ENCODE results near the gene LSAMP. TPM values are rescaled to one million over a fixed set of nuclear protein-coding genes. Genes with fewer than 3 reads are reported as not detected.

LSAMP gene
- total RNA-seq, 1 donor, result 3.3 TPM

GRCh38 chr3:115977866-115978265 is 467.4 kb downstream of the LSAMP start:
- Histone ChIP-seq H3K4me2 (ENCODE audit: insufficient read depth, low read length) (no peak overlapping the region), H3K9me3 (ENCODE audit: low read depth, low read length) (no peaks in the 10 kb centered on the region), H4K20me1 (ENCODE audit: insufficient read depth, low read length) (no peaks in the 10 kb centered on the region), H3K36me3 (ENCODE audit: insufficient read depth, low read length) (no peaks in the 10 kb centered on the region), H3K27ac (ENCODE audit: low read depth, low read length) (no peak overlapping the region), H3K27me3 (ENCODE audit: insufficient read depth, low read length) (no peaks in the 10 kb centered on the region), H2AFZ (ENCODE audit: low read length) (no peak overlapping the region), H3K4me3 (ENCODE audit: insufficient read depth, low read length) (no peak overlapping the region), H3K79me2 (ENCODE audit: insufficient read depth, low read length) (no peaks in the 10 kb centered on the region), H3K4me1 (ENCODE audit: insufficient read depth, low read length) (peaks cover 9% of the 10 kb centered on the region)
- TF ChIP-seq CTCF (IDR thresholded peaks at IDR 0.05; ENCODE audit: extremely low read depth, low read depth, low read length), result no peak
- DNase-seq (ENCODE audit: insufficient read length, low spot score, missing footprints), result no peak

- Histone ChIP-seq H3K9me3 (ENCODE audit: low read depth, low read length) (no peaks in the 10 kb centered on the region), H3K79me2 (ENCODE audit: insufficient read depth, low read length) (no peaks in the 10 kb centered on the region), H2AFZ (ENCODE audit: low read length) (no peak overlapping the region), H4K20me1 (ENCODE audit: insufficient read depth, low read length) (no peaks in the 10 kb centered on the region), H3K36me3 (ENCODE audit: insufficient read depth, low read length) (no peaks in the 10 kb centered on the region), H3K4me3 (ENCODE audit: insufficient read depth, low read length) (no peak overlapping the region), H3K4me1 (ENCODE audit: insufficient read depth, low read length) (peaks cover 9% of the 10 kb centered on the region), H3K27ac (ENCODE audit: low read depth, low read length) (peak overlapping the region; percentile 19), H3K27me3 (ENCODE audit: insufficient read depth, low read length) (no peaks in the 10 kb centered on the region), H3K4me2 (ENCODE audit: insufficient read depth, low read length) (peak overlapping the region; percentile 65)
- TF ChIP-seq CTCF (IDR thresholded peaks at IDR 0.05; ENCODE audit: extremely low read depth, low read depth, low read length), result no peak
- no peak for DNase-seq (ENCODE audit: insufficient read length, low spot score, missing footprints)
These were observed 469.5 kb downstream of the LSAMP start for GRCh38 chr3:115975796-115976195.

GRCh38 chr3:115975353-115975752 is 469.9 kb downstream of the LSAMP start:
- peak; percentile 65 for DNase-seq (ENCODE audit: insufficient read length, low spot score, missing footprints)
- Histone ChIP-seq H2AFZ (ENCODE audit: low read length) (no peak overlapping the region), H3K9me3 (ENCODE audit: low read depth, low read length) (no peaks in the 10 kb centered on the region), H3K79me2 (ENCODE audit: insufficient read depth, low read length) (no peaks in the 10 kb centered on the region), H3K36me3 (ENCODE audit: insufficient read depth, low read length) (no peaks in the 10 kb centered on the region), H3K27me3 (ENCODE audit: insufficient read depth, low read length) (no peaks in the 10 kb centered on the region), H3K4me1 (ENCODE audit: insufficient read depth, low read length) (peaks cover 9% of the 10 kb centered on the region), H3K27ac (ENCODE audit: low read depth, low read length) (peak overlapping the region; percentile 19), H3K4me3 (ENCODE audit: insufficient read depth, low read length) (no peak overlapping the region), H4K20me1 (ENCODE audit: insufficient read depth, low read length) (no peaks in the 10 kb centered on the region), H3K4me2 (ENCODE audit: insufficient read depth, low read length) (peak overlapping the region; percentile 65)
- no peak for TF ChIP-seq CTCF (IDR thresholded peaks at IDR 0.05; ENCODE audit: extremely low read depth, low read depth, low read length)

GRCh38 chr3:115974940-115975339 is 470.3 kb downstream of the LSAMP start:
- H3K9me3 ChIP-seq (ENCODE audit: low read depth, low read length), result no peaks in the 10 kb centered on the region
- H3K4me3 ChIP-seq (ENCODE audit: insufficient read depth, low read length), result no peak overlapping the region
- no peaks in the 10 kb centered on the region for H3K36me3 ChIP-seq (ENCODE audit: insufficient read depth, low read length)
- H2AFZ ChIP-seq (ENCODE audit: low read length), result no peak overlapping the region
- H3K79me2 ChIP-seq (ENCODE audit: insufficient read depth, low read length), result no peaks in the 10 kb centered on the region
- H4K20me1 ChIP-seq (ENCODE audit: insufficient read depth, low read length), result no peaks in the 10 kb centered on the region
- DNase-seq (ENCODE audit: insufficient read length, low spot score, missing footprints), result no peak
- no peaks in the 10 kb centered on the region for H3K27me3 ChIP-seq (ENCODE audit: insufficient read depth, low read length)
- no peak overlapping the region for H3K27ac ChIP-seq (ENCODE audit: low read depth, low read length)
- peaks cover 9% of the 10 kb centered on the region for H3K4me1 ChIP-seq (ENCODE audit: insufficient read depth, low read length)
- TF ChIP-seq CTCF (IDR thresholded peaks at IDR 0.05; ENCODE audit: extremely low read depth, low read depth, low read length), result no peak
- peak overlapping the region; percentile 65 for H3K4me2 ChIP-seq (ENCODE audit: insufficient read depth, low read length)

Measured in osteoblast (primary cell).